ENCODE data around the gene KLHL2. TPM values are rescaled to one million over a fixed set of nuclear protein-coding genes. Genes with fewer than 3 reads are reported as not detected.

KLHL2 gene
- total and polyA plus RNA-seq, 2 experiments from 2014 or later = 7.1 to 14.8 TPM

DNA sequence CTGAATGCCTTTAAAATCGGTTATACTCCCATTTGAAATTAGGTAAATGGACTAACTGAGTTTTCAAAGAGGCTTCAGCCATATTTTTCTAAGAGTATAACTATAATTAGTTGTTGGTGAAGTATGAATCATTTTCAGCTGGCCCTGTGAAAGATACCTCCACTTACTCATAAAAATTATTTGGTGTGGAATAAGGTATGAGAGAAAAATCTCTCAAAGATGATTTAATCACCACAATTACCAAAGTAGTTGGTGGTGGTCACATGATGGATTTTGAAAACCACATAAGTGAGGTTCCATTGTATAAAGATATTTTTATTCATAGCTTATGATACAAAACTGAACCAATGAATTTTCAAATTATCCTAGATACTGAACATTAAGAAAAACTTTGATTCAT lies 9.0 kb upstream of the KLHL2 start:
- no peak for DNase-seq (ENCODE audit: low spot score)

More for the DNA sequence above, 9.0 kb upstream of the KLHL2 start:
- TF ChIP-seq, protein P1, sequence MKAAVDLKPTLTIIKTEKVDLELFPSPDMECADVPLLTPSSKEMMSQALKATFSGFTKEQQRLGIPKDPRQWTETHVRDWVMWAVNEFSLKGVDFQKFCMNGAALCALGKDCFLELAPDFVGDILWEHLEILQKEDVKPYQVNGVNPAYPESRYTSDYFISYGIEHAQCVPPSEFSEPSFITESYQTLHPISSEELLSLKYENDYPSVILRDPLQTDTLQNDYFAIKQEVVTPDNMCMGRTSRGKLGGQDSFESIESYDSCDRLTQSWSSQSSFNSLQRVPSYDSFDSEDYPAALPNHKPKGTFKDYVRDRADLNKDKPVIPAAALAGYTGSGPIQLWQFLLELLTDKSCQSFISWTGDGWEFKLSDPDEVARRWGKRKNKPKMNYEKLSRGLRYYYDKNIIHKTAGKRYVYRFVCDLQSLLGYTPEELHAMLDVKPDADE (IDR thresholded peaks at IDR 0.05) = no peak
- no peak for TF ChIP-seq STAT1 (IDR thresholded peaks at IDR 0.05; ENCODE audit: unreplicated experiment)
- no peak for TF ChIP-seq CREB1 (CRISPR knock-in tag; IDR thresholded peaks at IDR 0.05; ENCODE audit: low read depth)
- TF ChIP-seq, protein P2, sequence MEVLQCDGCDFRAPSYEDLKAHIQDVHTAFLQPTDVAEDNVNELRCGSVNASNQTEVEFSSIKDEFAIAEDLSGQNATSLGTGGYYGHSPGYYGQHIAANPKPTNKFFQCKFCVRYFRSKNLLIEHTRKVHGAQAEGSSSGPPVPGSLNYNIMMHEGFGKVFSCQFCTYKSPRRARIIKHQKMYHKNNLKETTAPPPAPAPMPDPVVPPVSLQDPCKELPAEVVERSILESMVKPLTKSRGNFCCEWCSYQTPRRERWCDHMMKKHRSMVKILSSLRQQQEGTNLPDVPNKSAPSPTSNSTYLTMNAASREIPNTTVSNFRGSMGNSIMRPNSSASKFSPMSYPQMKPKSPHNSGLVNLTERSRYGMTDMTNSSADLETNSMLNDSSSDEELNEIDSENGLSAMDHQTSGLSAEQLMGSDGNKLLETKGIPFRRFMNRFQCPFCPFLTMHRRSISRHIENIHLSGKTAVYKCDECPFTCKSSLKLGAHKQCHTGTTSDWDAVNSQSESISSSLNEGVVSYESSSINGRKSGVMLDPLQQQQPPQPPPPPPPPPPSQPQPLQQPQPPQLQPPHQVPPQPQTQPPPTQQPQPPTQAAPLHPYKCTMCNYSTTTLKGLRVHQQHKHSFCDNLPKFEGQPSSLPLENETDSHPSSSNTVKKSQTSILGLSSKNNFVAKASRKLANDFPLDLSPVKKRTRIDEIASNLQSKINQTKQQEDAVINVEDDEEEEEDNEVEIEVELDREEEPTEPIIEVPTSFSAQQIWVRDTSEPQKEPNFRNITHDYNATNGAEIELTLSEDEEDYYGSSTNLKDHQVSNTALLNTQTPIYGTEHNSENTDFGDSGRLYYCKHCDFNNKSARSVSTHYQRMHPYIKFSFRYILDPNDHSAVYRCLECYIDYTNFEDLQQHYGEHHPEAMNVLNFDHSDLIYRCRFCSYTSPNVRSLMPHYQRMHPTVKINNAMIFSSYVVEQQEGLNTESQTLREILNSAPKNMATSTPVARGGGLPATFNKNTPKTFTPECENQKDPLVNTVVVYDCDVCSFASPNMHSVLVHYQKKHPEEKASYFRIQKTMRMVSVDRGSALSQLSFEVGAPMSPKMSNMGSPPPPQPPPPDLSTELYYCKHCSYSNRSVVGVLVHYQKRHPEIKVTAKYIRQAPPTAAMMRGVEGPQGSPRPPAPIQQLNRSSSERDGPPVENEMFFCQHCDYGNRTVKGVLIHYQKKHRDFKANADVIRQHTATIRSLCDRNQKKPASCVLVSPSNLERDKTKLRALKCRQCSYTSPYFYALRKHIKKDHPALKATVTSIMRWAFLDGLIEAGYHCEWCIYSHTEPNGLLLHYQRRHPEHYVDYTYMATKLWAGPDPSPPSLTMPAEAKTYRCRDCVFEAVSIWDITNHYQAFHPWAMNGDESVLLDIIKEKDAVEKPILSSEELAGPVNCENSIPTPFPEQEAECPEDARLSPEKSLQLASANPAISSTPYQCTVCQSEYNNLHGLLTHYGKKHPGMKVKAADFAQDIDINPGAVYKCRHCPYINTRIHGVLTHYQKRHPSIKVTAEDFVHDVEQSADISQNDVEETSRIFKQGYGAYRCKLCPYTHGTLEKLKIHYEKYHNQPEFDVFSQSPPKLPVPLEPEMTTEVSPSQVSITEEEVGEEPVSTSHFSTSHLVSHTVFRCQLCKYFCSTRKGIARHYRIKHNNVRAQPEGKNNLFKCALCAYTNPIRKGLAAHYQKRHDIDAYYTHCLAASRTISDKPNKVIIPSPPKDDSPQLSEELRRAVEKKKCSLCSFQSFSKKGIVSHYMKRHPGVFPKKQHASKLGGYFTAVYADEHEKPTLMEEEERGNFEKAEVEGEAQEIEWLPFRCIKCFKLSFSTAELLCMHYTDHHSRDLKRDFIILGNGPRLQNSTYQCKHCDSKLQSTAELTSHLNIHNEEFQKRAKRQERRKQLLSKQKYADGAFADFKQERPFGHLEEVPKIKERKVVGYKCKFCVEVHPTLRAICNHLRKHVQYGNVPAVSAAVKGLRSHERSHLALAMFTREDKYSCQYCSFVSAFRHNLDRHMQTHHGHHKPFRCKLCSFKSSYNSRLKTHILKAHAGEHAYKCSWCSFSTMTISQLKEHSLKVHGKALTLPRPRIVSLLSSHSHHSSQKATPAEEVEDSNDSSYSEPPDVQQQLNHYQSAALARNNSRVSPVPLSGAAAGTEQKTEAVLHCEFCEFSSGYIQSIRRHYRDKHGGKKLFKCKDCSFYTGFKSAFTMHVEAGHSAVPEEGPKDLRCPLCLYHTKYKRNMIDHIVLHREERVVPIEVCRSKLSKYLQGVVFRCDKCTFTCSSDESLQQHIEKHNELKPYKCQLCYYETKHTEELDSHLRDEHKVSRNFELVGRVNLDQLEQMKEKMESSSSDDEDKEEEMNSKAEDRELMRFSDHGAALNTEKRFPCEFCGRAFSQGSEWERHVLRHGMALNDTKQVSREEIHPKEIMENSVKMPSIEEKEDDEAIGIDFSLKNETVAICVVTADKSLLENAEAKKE (CRISPR knock-in tag; IDR thresholded peaks at IDR 0.05) = no peak
- TF ChIP-seq NANOG (IDR thresholded peaks at IDR 0.05; ENCODE audit: borderline replicate concordance) = no peak
- TF ChIP-seq, protein P3, sequence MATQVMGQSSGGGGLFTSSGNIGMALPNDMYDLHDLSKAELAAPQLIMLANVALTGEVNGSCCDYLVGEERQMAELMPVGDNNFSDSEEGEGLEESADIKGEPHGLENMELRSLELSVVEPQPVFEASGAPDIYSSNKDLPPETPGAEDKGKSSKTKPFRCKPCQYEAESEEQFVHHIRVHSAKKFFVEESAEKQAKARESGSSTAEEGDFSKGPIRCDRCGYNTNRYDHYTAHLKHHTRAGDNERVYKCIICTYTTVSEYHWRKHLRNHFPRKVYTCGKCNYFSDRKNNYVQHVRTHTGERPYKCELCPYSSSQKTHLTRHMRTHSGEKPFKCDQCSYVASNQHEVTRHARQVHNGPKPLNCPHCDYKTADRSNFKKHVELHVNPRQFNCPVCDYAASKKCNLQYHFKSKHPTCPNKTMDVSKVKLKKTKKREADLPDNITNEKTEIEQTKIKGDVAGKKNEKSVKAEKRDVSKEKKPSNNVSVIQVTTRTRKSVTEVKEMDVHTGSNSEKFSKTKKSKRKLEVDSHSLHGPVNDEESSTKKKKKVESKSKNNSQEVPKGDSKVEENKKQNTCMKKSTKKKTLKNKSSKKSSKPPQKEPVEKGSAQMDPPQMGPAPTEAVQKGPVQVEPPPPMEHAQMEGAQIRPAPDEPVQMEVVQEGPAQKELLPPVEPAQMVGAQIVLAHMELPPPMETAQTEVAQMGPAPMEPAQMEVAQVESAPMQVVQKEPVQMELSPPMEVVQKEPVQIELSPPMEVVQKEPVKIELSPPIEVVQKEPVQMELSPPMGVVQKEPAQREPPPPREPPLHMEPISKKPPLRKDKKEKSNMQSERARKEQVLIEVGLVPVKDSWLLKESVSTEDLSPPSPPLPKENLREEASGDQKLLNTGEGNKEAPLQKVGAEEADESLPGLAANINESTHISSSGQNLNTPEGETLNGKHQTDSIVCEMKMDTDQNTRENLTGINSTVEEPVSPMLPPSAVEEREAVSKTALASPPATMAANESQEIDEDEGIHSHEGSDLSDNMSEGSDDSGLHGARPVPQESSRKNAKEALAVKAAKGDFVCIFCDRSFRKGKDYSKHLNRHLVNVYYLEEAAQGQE (IDR thresholded peaks at IDR 0.05; ENCODE audit: unreplicated experiment) = no peak
- Histone ChIP-seq H3K27ac (ENCODE audit: low read depth) (no peak overlapping the region), H3K36me3 (ENCODE audit: insufficient read depth) (no peaks in the 10 kb centered on the region), H3K4me1 (ENCODE audit: insufficient read depth) (no peaks in the 10 kb centered on the region), H3K4me3 (no peak overlapping the region), H3K4me2 (no peak overlapping the region), H3K27me3 (ENCODE audit: insufficient read depth) (no peaks in the 10 kb centered on the region), H2AFZ (no peak overlapping the region), H3K79me2 (replicated peaks; ENCODE audit: insufficient read depth) (no peaks in the 10 kb centered on the region), H4K20me1 (replicated peaks; ENCODE audit: insufficient read depth) (no peaks in the 10 kb centered on the region), H3K9me2 (ENCODE audit: insufficient read depth) (no peaks in the 10 kb centered on the region), H3F3A (replicated peaks; ENCODE audit: low read depth) (no peaks in the 10 kb centered on the region)
- Mint-ChIP-seq H3K27me3 (ENCODE audit: insufficient read depth, low read depth, poor library complexity) (no peaks in the 10 kb centered on the region), H3K36me3 (ENCODE audit: low read depth) (no peaks in the 10 kb centered on the region), H3K4me3 (no peak overlapping the region), H3K27ac (no peak overlapping the region), H3K9me3 (no peaks in the 10 kb centered on the region), H3K4me1 (no peaks in the 10 kb centered on the region)
- ATAC-seq = no peak

Data from GM23338 (cell line).